Suprapubic skin (tissue), 4 donors: ENCODE measurements around the gene PSMG3.

Experiments
- POLR2A ChIP-seq, 2 donors: fragments of 450-650 bp; IDR thresholded peaks; one replicate each; pipeline ENCODE4 v1.6.1; 2017; ENCODE audit warnings: antibody characterized with exemption in 2 of 2, mild to moderate bottlenecking in 2 of 2, moderate library complexity in 2 of 2
- POLR2AphosphoS5 ChIP-seq, 3 donors: sonication (generic); formaldehyde crosslinking; IDR thresholded peaks; one replicate each; pipeline ENCODE4 v1.6.1; 2017; ENCODE audit warnings: antibody characterized with exemption in 3 of 3
- TF ChIP-seq, protein P1 (sequence below), 2 donors: fragments of 200-600 bp in 1 of 2; fragments of 450-650 bp in 1 of 2; sonication (generic) in 1 of 2; IDR thresholded peaks; one replicate each; pipeline ENCODE4 v1.5.1; 2016 to 2019; ENCODE audit warnings: antibody characterized with exemption in 2 of 2, mild to moderate bottlenecking in 1 of 2, moderate library complexity in 1 of 2

GRCh38 chr7:1549357-1550004, 20.4 kb downstream of the PSMG3 start:
- TF ChIP-seq, protein P1, sequence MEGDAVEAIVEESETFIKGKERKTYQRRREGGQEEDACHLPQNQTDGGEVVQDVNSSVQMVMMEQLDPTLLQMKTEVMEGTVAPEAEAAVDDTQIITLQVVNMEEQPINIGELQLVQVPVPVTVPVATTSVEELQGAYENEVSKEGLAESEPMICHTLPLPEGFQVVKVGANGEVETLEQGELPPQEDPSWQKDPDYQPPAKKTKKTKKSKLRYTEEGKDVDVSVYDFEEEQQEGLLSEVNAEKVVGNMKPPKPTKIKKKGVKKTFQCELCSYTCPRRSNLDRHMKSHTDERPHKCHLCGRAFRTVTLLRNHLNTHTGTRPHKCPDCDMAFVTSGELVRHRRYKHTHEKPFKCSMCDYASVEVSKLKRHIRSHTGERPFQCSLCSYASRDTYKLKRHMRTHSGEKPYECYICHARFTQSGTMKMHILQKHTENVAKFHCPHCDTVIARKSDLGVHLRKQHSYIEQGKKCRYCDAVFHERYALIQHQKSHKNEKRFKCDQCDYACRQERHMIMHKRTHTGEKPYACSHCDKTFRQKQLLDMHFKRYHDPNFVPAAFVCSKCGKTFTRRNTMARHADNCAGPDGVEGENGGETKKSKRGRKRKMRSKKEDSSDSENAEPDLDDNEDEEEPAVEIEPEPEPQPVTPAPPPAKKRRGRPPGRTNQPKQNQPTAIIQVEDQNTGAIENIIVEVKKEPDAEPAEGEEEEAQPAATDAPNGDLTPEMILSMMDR (IDR thresholded peaks at IDR 0.05): no peak
- no peak for TF ChIP-seq POLR2AphosphoS5 (IDR thresholded peaks at IDR 0.05)
- TF ChIP-seq POLR2A (IDR thresholded peaks at IDR 0.05): no peak
